ENCODE measurements around the gene CCM2L. TPM values are rescaled to one million over a fixed set of nuclear protein-coding genes. Genes with fewer than 3 reads are reported as not detected.

The CCM2L gene
- 5.5 and 6.0 TPM in 2 replicates for total RNA-seq (2021; fragmentation: NEBNext Ultra II Directional; extraction: Animal tissue kit (Norgen Biotek cat#: 25700))
- 15.8 and 23.1 TPM in 2 replicates for polyA plus RNA-seq (2011; rRNA removed)
- polyA plus RNA-seq (2011; cell fraction: cytosol; rRNA removed), result 16.4 TPM
- 18.8 TPM for polyA plus RNA-seq (2011; cell fraction: nucleus; rRNA removed)
- polyA plus RNA-seq (2012, experiment 1 of 2), result 6.0 to 15.5 TPM (median 12.7 TPM) in 4 replicates
- 11.1 TPM for polyA plus RNA-seq (2012, experiment 2 of 2)
- polyA plus RNA-seq (2013, experiment 1 of 2), result 4.5 TPM
- polyA plus RNA-seq (2013, experiment 2 of 2), result 3.6 TPM
- 9.2 and 11.2 TPM in 2 replicates for polyA minus RNA-seq (2011; rRNA and poly(A)+ RNA removed)
- polyA minus RNA-seq (2011; cell fraction: cytosol; rRNA and poly(A)+ RNA removed), result 9.8 TPM
- polyA minus RNA-seq (2011; cell fraction: nucleus; rRNA and poly(A)+ RNA removed), result 9.6 TPM
- long read RNA-seq, experiment 1, partial matches to known transcripts, result 3 of 5 reads
- long read RNA-seq, experiment 1, other reads (novel, unspliced or antisense), result 2 of 5 reads
- long read RNA-seq, experiment 2, result 0 reads

- H3K56ac ChIP-seq (replicated peaks; ENCODE audit: insufficient read length, low read depth, low read length), result no peak within 1 kb of the TSS
- 0 out of 2 replicates have a peak within 1 kb of the TSS, but pooled peaks have one; percentile 26 for H2AFZ ChIP-seq (ENCODE audit: low read length)
- H3K27me3 ChIP-seq (replicated peaks in 1 of 4; ENCODE audit: control insufficient read depth in 3 of 4, extremely low read depth in 1 of 4, insufficient read depth in 3 of 4, low read length in 3 of 4), result no peaks in the 10 kb centered on the region; a peak in 1 of 7 replicates
- peak within 1 kb of the TSS; percentile 45 for H4K91ac ChIP-seq (replicated peaks; ENCODE audit: insufficient read length, low read length)
- peaks cover 2% of the 10 kb centered on the region; the same call in 1 of the 2 replicates for H3K23me2 ChIP-seq (ENCODE audit: low read depth, low read length)
- H2BK15ac ChIP-seq (ENCODE audit: low read length), result peak within 1 kb of the TSS; percentile 61; the same call in 1 of the 2 replicates
- no peaks in the 10 kb centered on the region for H3K9me3 ChIP-seq (ENCODE audit: insufficient read depth in 2 of 2, low read depth in 1 of 2, low read length in 1 of 2)
- H2BK20ac ChIP-seq (ENCODE audit: low read length), result no peak within 1 kb of the TSS
- H3K4me3 ChIP-seq (ENCODE audit: extremely low read depth in 1 of 4, insufficient read depth in 2 of 4, low read depth in 3 of 4, low read length in 4 of 4), result no peak within 1 kb of the TSS; a peak in 1 of 8 replicates
- DNase-seq (ENCODE audit: low read depth in 1 of 2, low spot score in 2 of 2), result no peak
- H3K4me2 ChIP-seq (ENCODE audit: insufficient read depth in 1 of 2, low read depth in 2 of 2, low read length in 2 of 2), result peak within 1 kb of the TSS in 1 of 2 experiments; percentile 33; a peak in 1 of 4 replicates
- no peak within 1 kb of the TSS for H2AK5ac ChIP-seq (ENCODE audit: low read depth, low read length)
- H3K27ac ChIP-seq (ENCODE audit: low read depth, low read length), result no peak within 1 kb of the TSS
- H3K79me1 ChIP-seq (ENCODE audit: low read depth, low read length), result no peaks in the 10 kb centered on the region
- H3K4me1 ChIP-seq (replicated peaks in 1 of 4; ENCODE audit: control insufficient read depth in 3 of 4, insufficient read depth in 4 of 4, low read length in 3 of 4), result peaks cover 19 to 25% (median 22%) of the 10 kb centered on the region in 4 experiments
- H3K79me2 ChIP-seq (ENCODE audit: control insufficient read depth in 1 of 2, insufficient read depth in 2 of 2, low read length in 2 of 2), result no peaks in the 10 kb centered on the region
- H2BK12ac ChIP-seq (ENCODE audit: low read depth, low read length), result peak within 1 kb of the TSS; percentile 42; the same call in 1 of the 2 replicates
- no peaks in the 10 kb centered on the region for H4K20me1 ChIP-seq (replicated peaks in 1 of 2; ENCODE audit: control insufficient read depth in 1 of 2, insufficient read depth in 2 of 2, low read length in 2 of 2)
- peak within 1 kb of the TSS; percentile 66; the same call in 1 of the 2 replicates for H2BK5ac ChIP-seq (ENCODE audit: low read depth, low read length)
- no peak within 1 kb of the TSS for H3K23ac ChIP-seq (ENCODE audit: insufficient read length)
- H4K5ac ChIP-seq (ENCODE audit: insufficient read length, low read depth, low read length), result no peak within 1 kb of the TSS
- H4K8ac ChIP-seq (ENCODE audit: extremely low read depth, insufficient read depth, low read length), result no peak within 1 kb of the TSS
- peak within 1 kb of the TSS; percentile 33 for H3K4ac ChIP-seq (replicated peaks; ENCODE audit: insufficient read length, low read depth, low read length)
- H3K14ac ChIP-seq (ENCODE audit: insufficient read length), result no peak within 1 kb of the TSS
- 65% methylated on average over 2 of the region's 2 CpGs; no CpG with 5 or more reads in 1 of the 2 experiments for WGBS, 2 experiments (ENCODE audit: extremely low coverage in 1 of 2, insufficient coverage in 1 of 2, insufficient read length in 1 of 2, insufficient replicate concordance in 2 of 2, low coverage in 1 of 2, low lambda C conversion rate in 2 of 2, missing lambda C conversion rate in 1 of 2)
- no peak within 1 kb of the TSS for H3K9ac ChIP-seq (replicated peaks in 1 of 4; ENCODE audit: extremely low read depth in 1 of 4, low read depth in 3 of 4, low read length in 3 of 4)
- no peak for FAIRE-seq
- H2BK120ac ChIP-seq (replicated peaks; ENCODE audit: low read depth, low read length), result no peak within 1 kb of the TSS
- ChIA-PET POLR2A (ENCODE audit: partially characterized antibody) (no interaction called here), CTCF (ENCODE audit: partially characterized antibody) (interaction anchor here (1.0 kb wide), 1 partner anchor 159 kb away, joined by 3 read pairs; no protein-coding TSS in a partner anchor)
- no peaks in the 10 kb centered on the region for H3K36me3 ChIP-seq (ENCODE audit: control insufficient read depth in 2 of 4, insufficient read depth in 4 of 4, low read length in 3 of 4)
- peak within 1 kb of the TSS; percentile 67 for H3K18ac ChIP-seq (ENCODE audit: extremely low read depth, low read length)
- TF ChIP-seq CBX8 (IDR thresholded peaks at IDR 0.05; ENCODE audit: borderline replicate concordance, low read depth, low read length), result no peak
- no peak for TF ChIP-seq CHD2 (IDR thresholded peaks at IDR 0.05; ENCODE audit: low read length)
- TF ChIP-seq CTBP2 (IDR thresholded peaks at IDR 0.05; ENCODE audit: borderline replicate concordance, insufficient read depth, insufficient read length, low read length), result no peak
- no peak for TF ChIP-seq SIRT6 (IDR thresholded peaks at IDR 0.05; ENCODE audit: low read length)
- no peak for TF ChIP-seq BCL11A (IDR thresholded peaks at IDR 0.05; ENCODE audit: low read depth in 2 of 2, low read length in 2 of 2)
- no peak for TF ChIP-seq RAD21 (IDR thresholded peaks at IDR 0.05 in 1 of 2, conservative IDR thresholded peaks at IDR 0.05 in 1 of 2; ENCODE audit: low read depth in 2 of 2, low read length in 2 of 2)
- TF ChIP-seq CEBPB (IDR thresholded peaks at IDR 0.05; ENCODE audit: low read depth, low read length), result no peak
- TF ChIP-seq TEAD4 (IDR thresholded peaks at IDR 0.05; ENCODE audit: low read depth, low read length), result no peak
Measured at GRCh38 chr20:32010101-32010500, at the start of gene CCM2L. TSS of gene CCM2L (plus strand) at chr20:32010438. CDS start at chr20:32010455, 17 bp downstream.
